CD14-positive monocyte (primary cell): ENCODE measurements around the gene SCIN. TPM values are rescaled to one million over a fixed set of nuclear protein-coding genes. Genes with fewer than 3 reads are reported as not detected.
"Not testable (repeated sequence)": the region's sequence is repeated elsewhere in the genome, so short reads cannot be mapped to it uniquely, and the experiment has no call there.

Source experiments
- DNase-seq, 3 donors: peaks; one replicate each; pipeline ENCODE4 v3.0.0-alpha.2; 2011 to 2022
- H2AFZ ChIP-seq: 2 replicates; pipeline ENCODE4 v1.6.0; 2012; ENCODE audit warnings: mild to moderate bottlenecking, low read depth, low read length, inconsistent platforms; ENCODE audit not compliant: insufficient read depth, poor library complexity, severe bottlenecking
- H3K27ac ChIP-seq, 2 donors: 1 replicate in 1 of 2; 2 replicates in 1 of 2; pipeline ENCODE4 v1.5.1; 2012 to 2013; ENCODE audit warnings: low read length in 2 of 2, control low read depth in 1 of 2, inconsistent platforms in 1 of 2, low read depth in 1 of 2, mild to moderate bottlenecking in 1 of 2
- H3K27me3 ChIP-seq, 2 donors: one replicate each; pipeline versions ENCODE4 v1.6.0 to v1.6.1; 2011 to 2013; ENCODE audit warnings: low read length in 2 of 2; ENCODE audit not compliant: control insufficient read depth in 2 of 2, insufficient read depth in 2 of 2
- H3K36me3 ChIP-seq, 2 donors: replicated peaks in 1 of 2; 1 replicate in 1 of 2; 2 replicates in 1 of 2; pipeline versions ENCODE4 v1.5.1 to v1.6.1; 2012 to 2013; ENCODE audit warnings: low read length in 2 of 2, control low read depth in 1 of 2, inconsistent platforms in 1 of 2, mild to moderate bottlenecking in 1 of 2; ENCODE audit not compliant: insufficient read depth in 2 of 2, control insufficient read depth in 1 of 2
- H3K4me1 ChIP-seq, 2 donors: 1 replicate in 1 of 2; 2 replicates in 1 of 2; pipeline versions ENCODE4 v1.5.1 to v1.6.1; 2012 to 2013; ENCODE audit warnings: low read length in 2 of 2, control low read depth in 1 of 2, inconsistent platforms in 1 of 2, mild to moderate bottlenecking in 1 of 2, moderate library complexity in 1 of 2; ENCODE audit not compliant: insufficient read depth in 2 of 2, control insufficient read depth in 1 of 2
- H3K4me2 ChIP-seq: replicated peaks from 2 replicates; pipeline ENCODE3; 2012; ENCODE audit warnings: low read length, moderate library complexity, mild to moderate bottlenecking; ENCODE audit not compliant: poor library complexity, severe bottlenecking; ENCODE audit errors: extremely low read depth
- H3K4me3 ChIP-seq, 3 experiments: fragments of 200-600 bp in 1 of 3; sonication (generic) in 1 of 3; replicated peaks in 1 of 3; 1 replicate in 2 of 3; 2 replicates in 1 of 3; pipeline ENCODE4 v1.5.1; 2011 to 2013; ENCODE audit warnings: low read length in 3 of 3, mild to moderate bottlenecking in 3 of 3, control low read depth in 2 of 3, low read depth in 2 of 3, inconsistent platforms in 1 of 3, moderate library complexity in 1 of 3
- H3K79me2 ChIP-seq: 2 replicates; pipeline ENCODE4 v1.6.0; 2012; ENCODE audit warnings: mild to moderate bottlenecking, control low read depth, inconsistent platforms, low read length, moderate library complexity; ENCODE audit not compliant: insufficient read depth
- H3K9ac ChIP-seq: 2 replicates; pipeline ENCODE4 v1.6.0; 2017; ENCODE audit warnings: low read length, mild to moderate bottlenecking; ENCODE audit not compliant: insufficient read depth, poor library complexity, severe bottlenecking
- H3K9me3 ChIP-seq, 2 donors: replicated peaks in 1 of 2; 1 replicate in 1 of 2; 2 replicates in 1 of 2; pipeline versions ENCODE4 v1.5.1 to v1.6.1; 2012 to 2013; ENCODE audit warnings: low read length in 2 of 2, control low read depth in 1 of 2; ENCODE audit not compliant: control insufficient read depth in 1 of 2, insufficient read depth in 1 of 2
- H4K20me1 ChIP-seq: 2 replicates; pipeline ENCODE4 v1.6.0; 2012; ENCODE audit warnings: mild to moderate bottlenecking, low read length, control low read depth, moderate library complexity; ENCODE audit not compliant: insufficient read depth
- H3K27ac Mint-ChIP-seq, 7 donors: one replicate each; pipeline ENCODE4 v1.8.0; 2020; ENCODE audit warnings: mild to moderate bottlenecking in 7 of 7, mixed read lengths in 7 of 7, moderate library complexity in 6 of 7, inconsistent platforms in 2 of 7
- H3K27me3 Mint-ChIP-seq, 3 donors: one replicate each; pipeline ENCODE4 v1.8.0; 2021 to 2022; ENCODE audit warnings: low read depth in 3 of 3, mild to moderate bottlenecking in 3 of 3, mixed read lengths in 3 of 3, moderate library complexity in 3 of 3, inconsistent platforms in 1 of 3
- H3K36me3 Mint-ChIP-seq, 2 donors: one replicate each; pipeline ENCODE4 v1.8.0; 2020; ENCODE audit warnings: mixed read lengths in 2 of 2, inconsistent platforms in 1 of 2, mild to moderate bottlenecking in 1 of 2
- H3K4me1 Mint-ChIP-seq: one replicate; pipeline ENCODE4 v1.8.0; 2020; ENCODE audit warnings: mild to moderate bottlenecking, mixed read lengths
- H3K4me3 Mint-ChIP-seq, 2 donors: one replicate each; pipeline ENCODE4 v1.8.0; 2020; ENCODE audit warnings: mild to moderate bottlenecking in 2 of 2, mixed read lengths in 2 of 2, moderate library complexity in 1 of 2
- H3K9me3 Mint-ChIP-seq, 7 donors: one replicate each; pipeline ENCODE4 v1.8.0; 2020 to 2022; ENCODE audit warnings: mixed read lengths in 7 of 7, mild to moderate bottlenecking in 6 of 7, moderate library complexity in 6 of 7, inconsistent platforms in 2 of 7
- CTCF ChIP-seq: fragments of 200-600 bp; IDR thresholded peaks from one replicate; pipeline ENCODE4 v1.8.0; 2022; ENCODE audit warnings: antibody characterized with exemption, mild to moderate bottlenecking
- WGBS: methylation state at CpG from one replicate; pipeline ENCODE4 v1.1.5; 2013; ENCODE audit warnings: missing lambda C conversion rate; ENCODE audit not compliant: insufficient coverage; 5-methylcytosine and 5-hydroxymethylcytosine counted together
- intact Hi-C, 2 donors: fragments of 100-400 bp; cut with micrococcal nuclease; formaldehyde crosslinking; loops; one replicate each; pipeline versions ENCODE4 v1.15.0 to v1.15.1; 2023
- polyA minus RNA-seq: library from RNA; depleted of rRNA, polyadenylated mRNA; stranded (reverse); fragments of >200 nt; gene quantifications from 2 replicates; pipeline ENCODE4 v1.2.3, GENCODE V29; 2012
- polyA plus RNA-seq, 3 donors: library from polyadenylated mRNA; depleted of rRNA in 1 of 3; unstranded in 2 of 3; stranded (reverse) in 1 of 3; fragments of 300-500 nt in 2 of 3; fragments of >200 nt in 1 of 3; fragmentation: Illumina TruSeq in 2 of 3; gene quantifications; 1 replicate in 2 of 3; 2 replicates in 1 of 3; pipeline ENCODE4 v1.2.3, GENCODE V29; 2012 to 2021
- total RNA-seq, 12 experiments: library from RNA in 1 of 12; stranded (reverse) in 1 of 12; fragments of 120-200 nt in 1 of 12; gene quantifications; one replicate each; pipeline ENCODE4 v1.2.4 and lab custom pipeline; 2013 to 2026; ENCODE audit warnings: mixed read lengths in 6 of 12, inconsistent platforms in 1 of 12

Gene SCIN
- total RNA-seq (2013), result 0.13 TPM
- under 1 TPM in 1 of 3 donors, not detected in 2; 0.08 TPM for polyA plus RNA-seq
- 0.14 and 0.24 TPM in 2 replicates for polyA minus RNA-seq
- 8.0 to 92.2 (median 18.4) reads per million in 11 experiments for total RNA-seq (lab: John Stamatoyannopoulos, UW)

- no peaks in the 10 kb centered on the region for H4K20me1 ChIP-seq
- H3K36me3 ChIP-seq, result no peaks in the 10 kb centered on the region
- peaks cover 19 to 32% of the 10 kb centered on the region in 2 donors for H3K27me3 ChIP-seq
- H3K9ac ChIP-seq, result peak within 1 kb of the TSS; percentile 12
- H3K4me3 ChIP-seq, result peak within 1 kb of the TSS; percentile 10 to 76 (median 42)
- H3K36me3 Mint-ChIP-seq, result no peaks in the 10 kb centered on the region
- intact Hi-C loops, result no loop called here
- peaks cover 22 to 29% of the 10 kb centered on the region in 2 donors for H3K4me1 ChIP-seq
- peak within 1 kb of the TSS; percentile 80 to 93 for H3K4me3 Mint-ChIP-seq
- WGBS, result 0% methylated on average over 58 of the region's 74 CpGs
- no peaks in the 10 kb centered on the region for H3K79me2 ChIP-seq
- peaks cover 34% of the 10 kb centered on the region for H3K4me1 Mint-ChIP-seq
- peak within 1 kb of the TSS in 2 of 7 donors; percentile 61 to 70 for H3K27ac Mint-ChIP-seq
- no peak within 1 kb of the TSS for H3K27ac ChIP-seq
- peak; percentile 52 to 71 (median 53) for DNase-seq
- H3K27me3 Mint-ChIP-seq, result peaks cover 28 to 32% (median 31%) of the 10 kb centered on the region in 3 donors
- peaks cover 0 to 9% (median 0%) of the 10 kb centered on the region in 7 donors for H3K9me3 Mint-ChIP-seq
- no peaks in the 10 kb centered on the region for H3K9me3 ChIP-seq
- H3K4me2 ChIP-seq, result peak within 1 kb of the TSS; percentile 89
- TF ChIP-seq CTCF, result no peak
- H2AFZ ChIP-seq, result peak within 1 kb of the TSS; percentile 80
These were observed at the start of gene SCIN for GRCh38 chr7:12570534-12571461. Gene SCIN, plus strand, starts transcription at chr7:12570720. Its CDS starts 67 bp downstream, at chr7:12570787.

GRCh38 chr7:12524794-12525386 lies 45.6 kb upstream of the SCIN start:
- H3K4me2 ChIP-seq, result no peak overlapping the region
- WGBS, result no CpG with 5 or more reads among the region's 5 CpGs
- peak; percentile 84 for TF ChIP-seq CTCF
- Mint-ChIP-seq H3K27ac (no peak overlapping the region), H3K4me1 (peaks cover 3% of the 10 kb centered on the region), H3K36me3 (no peaks in the 10 kb centered on the region), H3K4me3 (no peak overlapping the region), H3K9me3 (peaks cover 0 to 1% (median 0%) of the 10 kb centered on the region in 7 donors), H3K27me3 (peaks cover 0 to 4% (median 1%) of the 10 kb centered on the region in 3 donors)
- no peaks in the 10 kb centered on the region for H3K27me3 ChIP-seq
- H3K79me2 ChIP-seq, result no peaks in the 10 kb centered on the region
- peak; percentile 15 to 56 (median 32) for DNase-seq
- H3K4me1 ChIP-seq, result no peaks in the 10 kb centered on the region
- H3K4me3 ChIP-seq, result no peak overlapping the region
- no peak overlapping the region for H2AFZ ChIP-seq
- no peaks in the 10 kb centered on the region for H4K20me1 ChIP-seq
- H3K27ac ChIP-seq, result no peak overlapping the region
- intact Hi-C loops, result loop anchor here (5.0 to 10.0 kb wide), 2 partner anchors 97 to 740 kb away; no protein-coding TSS in a partner anchor
- no peak overlapping the region for H3K9ac ChIP-seq
- H3K36me3 ChIP-seq, result no peaks in the 10 kb centered on the region
- H3K9me3 ChIP-seq, result no peaks in the 10 kb centered on the region

DNA sequence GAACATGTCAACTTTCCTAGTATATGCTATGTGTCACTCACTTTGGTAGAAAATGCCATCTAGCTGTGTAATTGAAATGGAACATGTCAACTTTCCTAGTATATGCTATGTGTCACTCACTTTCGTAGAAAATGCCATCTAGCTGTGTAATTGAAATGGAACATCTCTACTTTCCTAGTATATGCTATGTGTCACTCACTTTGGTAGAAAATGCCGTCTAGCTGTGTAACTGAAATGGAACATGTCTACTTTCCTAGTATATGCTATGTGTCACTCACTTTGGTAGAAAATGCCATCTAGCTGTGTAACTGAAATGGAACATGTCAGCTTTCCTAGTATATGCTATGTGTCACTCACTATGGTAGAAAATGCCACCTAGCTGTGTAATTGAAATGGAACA lies 43.8 kb upstream of the SCIN start:
- no CpG with 5 or more reads among the region's 2 CpGs for WGBS
- H3K27me3 Mint-ChIP-seq, H3K79me2 ChIP-seq, H3K4me3 Mint-ChIP-seq, H3K27me3 ChIP-seq, DNase-seq, H4K20me1 ChIP-seq, H3K27ac ChIP-seq, H3K36me3 Mint-ChIP-seq, H3K9me3 ChIP-seq, H3K4me1 Mint-ChIP-seq, H3K27ac Mint-ChIP-seq, H3K9me3 Mint-ChIP-seq, H3K9ac ChIP-seq, H3K4me1 ChIP-seq, H3K36me3 ChIP-seq, H3K4me3 ChIP-seq, H2AFZ ChIP-seq, H3K4me2 ChIP-seq: not testable (repeated sequence)
- intact Hi-C loops, result loop anchor here in 1 of 2 donors (10.0 kb wide), 1 partner anchor 738 kb away; no protein-coding TSS in a partner anchor
